Ovary (tissue), 3 donors: ENCODE measurements around the gene PGP.

Experiments
- CTCF ChIP-seq, 3 donors: fragments of 450-650 bp in 2 of 3; fragments of 200-600 bp in 1 of 3; IDR thresholded peaks; one replicate each; pipeline versions ENCODE4 v1.5.1 to v1.8.0; 2016 to 2022; ENCODE audit warnings: antibody characterized with exemption in 3 of 3, mild to moderate bottlenecking in 1 of 3
- EP300 ChIP-seq: sonication (generic); formaldehyde crosslinking; IDR thresholded peaks from one replicate; pipeline ENCODE4 v1.6.1; 2017; ENCODE audit warnings: antibody characterized with exemption
- donor health status: DM: no; HTN: no; CAD: no.

GRCh38 chr16:2236337-2237101, 21.9 kb upstream of the PGP start, which contains the start of gene DNASE1L2:
- no peak for TF ChIP-seq EP300
- TF ChIP-seq CTCF (IDR thresholded peaks at IDR 0.05): no peak
